ENCODE data around the gene CEACAM1.
"Not testable (repeated sequence)": the region's sequence is repeated elsewhere in the genome, so short reads cannot be mapped to it uniquely, and the experiment has no call there.

Gene CEACAM1

GRCh38 chr19:42465827-42466280, 62.4 kb downstream of the CEACAM1 start:
- Histone ChIP-seq H3F3A (ENCODE audit: control insufficient read depth, insufficient read depth) (peaks cover 51% of the 10 kb centered on the region), H3K27me3 (ENCODE audit: control insufficient read depth, low read length) (no peaks in the 10 kb centered on the region), H3K36me3 (ENCODE audit: control insufficient read depth, low read length) (no peaks in the 10 kb centered on the region), H4K20me1 (ENCODE audit: control insufficient read depth, insufficient read depth, low read depth, low read length) (no peaks in the 10 kb centered on the region), H3K27ac (ENCODE audit: low read depth, low read length) (peak overlapping the region; percentile 99), H3K79me2 (ENCODE audit: control insufficient read depth, low read length) (no peaks in the 10 kb centered on the region), H3K4me2 (ENCODE audit: low read length) (peak overlapping the region; percentile 77), H3K9me2 (replicated peaks; ENCODE audit: control insufficient read depth, low read length) (no peaks in the 10 kb centered on the region), H3K4me1 (ENCODE audit: control insufficient read depth, low read length) (peaks cover 95% of the 10 kb centered on the region), H3K4me3 (ENCODE audit: low read length) (peak overlapping the region; percentile 61), H3K9me3 (ENCODE audit: control insufficient read depth, insufficient read depth, low read length) (no peaks in the 10 kb centered on the region)
- TF ChIP-seq, protein P1, sequence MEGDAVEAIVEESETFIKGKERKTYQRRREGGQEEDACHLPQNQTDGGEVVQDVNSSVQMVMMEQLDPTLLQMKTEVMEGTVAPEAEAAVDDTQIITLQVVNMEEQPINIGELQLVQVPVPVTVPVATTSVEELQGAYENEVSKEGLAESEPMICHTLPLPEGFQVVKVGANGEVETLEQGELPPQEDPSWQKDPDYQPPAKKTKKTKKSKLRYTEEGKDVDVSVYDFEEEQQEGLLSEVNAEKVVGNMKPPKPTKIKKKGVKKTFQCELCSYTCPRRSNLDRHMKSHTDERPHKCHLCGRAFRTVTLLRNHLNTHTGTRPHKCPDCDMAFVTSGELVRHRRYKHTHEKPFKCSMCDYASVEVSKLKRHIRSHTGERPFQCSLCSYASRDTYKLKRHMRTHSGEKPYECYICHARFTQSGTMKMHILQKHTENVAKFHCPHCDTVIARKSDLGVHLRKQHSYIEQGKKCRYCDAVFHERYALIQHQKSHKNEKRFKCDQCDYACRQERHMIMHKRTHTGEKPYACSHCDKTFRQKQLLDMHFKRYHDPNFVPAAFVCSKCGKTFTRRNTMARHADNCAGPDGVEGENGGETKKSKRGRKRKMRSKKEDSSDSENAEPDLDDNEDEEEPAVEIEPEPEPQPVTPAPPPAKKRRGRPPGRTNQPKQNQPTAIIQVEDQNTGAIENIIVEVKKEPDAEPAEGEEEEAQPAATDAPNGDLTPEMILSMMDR (IDR thresholded peaks at IDR 0.05; ENCODE audit: low read depth, low read length, poor library complexity, severe bottlenecking): peak; percentile 69
- no peak for TF ChIP-seq EZH2phosphoT487 (IDR thresholded peaks at IDR 0.05; ENCODE audit: borderline replicate concordance, low read length)

DNA sequence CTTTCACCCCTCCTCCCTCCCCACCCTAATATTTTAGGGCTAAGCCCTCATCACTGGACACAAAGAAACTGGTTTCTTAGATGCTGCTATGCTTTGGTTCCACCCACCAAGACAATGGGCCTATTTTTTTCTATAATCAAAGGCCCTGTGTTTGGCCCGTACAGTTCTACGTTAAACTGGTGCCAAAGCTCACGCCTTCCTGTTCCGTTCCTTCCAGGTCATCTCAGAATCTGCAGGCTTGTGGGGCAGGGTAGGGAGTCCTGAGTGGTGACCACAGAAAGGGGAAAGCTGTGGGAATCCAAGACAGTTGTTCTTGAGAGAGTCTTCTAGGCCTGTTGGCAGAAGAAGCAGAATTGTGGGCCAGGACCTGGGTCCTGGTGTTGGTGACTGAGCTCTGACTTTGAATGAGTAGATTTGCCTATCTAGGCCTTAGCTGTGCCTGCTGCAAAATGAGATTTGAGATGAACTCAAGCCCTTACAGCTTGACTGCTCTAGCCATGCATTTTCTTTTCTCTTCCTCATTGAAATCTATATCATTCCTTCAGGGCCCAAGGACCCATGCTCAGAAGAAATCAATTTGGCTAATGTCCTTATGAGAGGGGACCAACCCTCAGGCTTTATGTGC, 66.5 kb downstream of the CEACAM1 start:
- Histone ChIP-seq H3F3A (ENCODE audit: control insufficient read depth, insufficient read depth) (peaks cover 37% of the 10 kb centered on the region), H3K9me2 (replicated peaks; ENCODE audit: control insufficient read depth, low read length) (no peaks in the 10 kb centered on the region), H3K4me2 (ENCODE audit: low read length) (no peak overlapping the region), H3K4me1 (ENCODE audit: control insufficient read depth, low read length) (peaks cover 56% of the 10 kb centered on the region), H4K20me1 (ENCODE audit: control insufficient read depth, insufficient read depth, low read depth, low read length) (no peaks in the 10 kb centered on the region), H3K27ac (ENCODE audit: low read depth, low read length) (peak overlapping the region; percentile 99), H3K79me2 (ENCODE audit: control insufficient read depth, low read length) (no peaks in the 10 kb centered on the region), H3K4me3 (ENCODE audit: low read length) (no peak overlapping the region), H3K9me3 (ENCODE audit: control insufficient read depth, insufficient read depth, low read length) (no peaks in the 10 kb centered on the region), H3K27me3 (ENCODE audit: control insufficient read depth, low read length) (no peaks in the 10 kb centered on the region), H3K36me3 (ENCODE audit: control insufficient read depth, low read length) (no peaks in the 10 kb centered on the region)
- no peak for TF ChIP-seq EZH2phosphoT487 (IDR thresholded peaks at IDR 0.05; ENCODE audit: borderline replicate concordance, low read length)
- TF ChIP-seq, protein P1 (IDR thresholded peaks at IDR 0.05; ENCODE audit: low read depth, low read length, poor library complexity, severe bottlenecking): no peak

DNA sequence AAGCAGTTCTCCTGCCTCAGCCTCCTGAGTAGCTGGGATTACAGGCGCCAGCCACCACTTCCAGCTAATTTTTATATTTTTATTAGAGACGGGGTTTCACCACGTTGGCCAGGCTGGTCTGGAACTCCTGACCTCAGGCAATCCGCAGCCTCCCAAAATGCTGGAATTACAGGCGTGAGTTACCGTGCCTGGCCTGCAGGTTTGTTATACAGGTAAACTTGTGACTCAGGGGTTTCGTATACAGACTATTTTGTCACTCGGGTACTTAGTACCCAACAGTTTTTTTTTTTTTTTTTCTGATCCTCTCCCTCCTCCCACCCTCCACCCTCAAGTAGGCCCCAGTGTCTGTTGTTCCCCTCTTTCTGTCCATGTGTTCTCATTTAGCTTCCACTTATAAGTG, 67.0 kb downstream of the CEACAM1 start:
- not testable (repeated sequence) for H3K9me2 ChIP-seq (replicated peaks; ENCODE audit: control insufficient read depth, low read length); H4K20me1 ChIP-seq (ENCODE audit: control insufficient read depth, insufficient read depth, low read depth, low read length); H3K9me3 ChIP-seq (ENCODE audit: control insufficient read depth, insufficient read depth, low read length); H3K4me2 ChIP-seq (ENCODE audit: low read length); H3K27me3 ChIP-seq (ENCODE audit: control insufficient read depth, low read length); H3K4me3 ChIP-seq (ENCODE audit: low read length); H3K36me3 ChIP-seq (ENCODE audit: control insufficient read depth, low read length); H3K27ac ChIP-seq (ENCODE audit: low read depth, low read length); H3K79me2 ChIP-seq (ENCODE audit: control insufficient read depth, low read length)
- peaks cover 50% of the 10 kb centered on the region for H3K4me1 ChIP-seq (ENCODE audit: control insufficient read depth, low read length)
- H3F3A ChIP-seq (ENCODE audit: control insufficient read depth, insufficient read depth): peaks cover 31% of the 10 kb centered on the region

GRCh38 chr19:42459926-42460325, 68.4 kb downstream of the CEACAM1 start:
- Histone ChIP-seq H3K27me3 (ENCODE audit: control insufficient read depth, low read length) (no peaks in the 10 kb centered on the region), H3K36me3 (ENCODE audit: control insufficient read depth, low read length) (no peaks in the 10 kb centered on the region), H3K4me3 (ENCODE audit: low read length) (no peak overlapping the region), H3K27ac (ENCODE audit: low read depth, low read length) (no peak overlapping the region), H3K79me2 (ENCODE audit: control insufficient read depth, low read length) (no peaks in the 10 kb centered on the region), H3K9me3 (ENCODE audit: control insufficient read depth, insufficient read depth, low read length) (no peaks in the 10 kb centered on the region), H3K9me2 (replicated peaks; ENCODE audit: control insufficient read depth, low read length) (no peaks in the 10 kb centered on the region), H3F3A (ENCODE audit: control insufficient read depth, insufficient read depth) (peaks cover 23% of the 10 kb centered on the region), H3K4me1 (ENCODE audit: control insufficient read depth, low read length) (peaks cover 43% of the 10 kb centered on the region), H3K4me2 (ENCODE audit: low read length) (no peak overlapping the region), H4K20me1 (ENCODE audit: control insufficient read depth, insufficient read depth, low read depth, low read length) (no peaks in the 10 kb centered on the region)
- TF ChIP-seq EZH2phosphoT487 (IDR thresholded peaks at IDR 0.05; ENCODE audit: borderline replicate concordance, low read length): no peak
- TF ChIP-seq, protein P1 (IDR thresholded peaks at IDR 0.05; ENCODE audit: low read depth, low read length, poor library complexity, severe bottlenecking): no peak

Measured in DOHH2 (cell line).